K562 (cell line): ENCODE results near the gene ENDOU. TPM values are rescaled to one million over a fixed set of nuclear protein-coding genes. Genes with fewer than 3 reads are reported as not detected.
A peak's percentile ranks its signal among the peaks of the same experiment; 100 is the strongest.

ENCODE experiments used
- ARID4B ChIP-seq: sonication (generic); formaldehyde crosslinking; IDR thresholded peaks from 2 replicates; pipeline ENCODE4 v1.8.0; 2022; ENCODE audit warnings: mild to moderate bottlenecking, missing genetic modification reagents
- ARNT ChIP-seq, 2 experiments: fragments of 450-650 bp; IDR thresholded peaks; 2 replicates each; pipeline ENCODE4 v1.6.1; 2016; ENCODE audit warnings: mild to moderate bottlenecking in 1 of 2
- CREB3 ChIP-seq: fragments of 450-650 bp; conservative IDR thresholded peaks from 2 replicates; pipeline ENCODE4 v1.6.1; 2016; ENCODE audit warnings: missing genetic modification characterization, low read depth, mild to moderate bottlenecking, missing compliant biosample characterization, moderate library complexity
- ETV6 ChIP-seq, 3 experiments: fragments of 150-350 bp in 1 of 3; sonication (generic) in 1 of 3; formaldehyde crosslinking in 1 of 3; IDR thresholded peaks; 2 replicates each; pipeline versions ENCODE4 v1.6.1 to v1.8.0; 2014 to 2022; ENCODE audit warnings: borderline replicate concordance in 2 of 3, low read depth in 2 of 3, antibody characterized with exemption in 1 of 3, low read length in 1 of 3, mild to moderate bottlenecking in 1 of 3, missing genetic modification reagents in 1 of 3
- HNRNPUL1 ChIP-seq: fragments of 200-400 bp; formaldehyde crosslinking; IDR thresholded peaks from 2 replicates; pipeline ENCODE4 v1.6.1; 2017; ENCODE audit warnings: low read length
- JUNB ChIP-seq: fragments of 450-650 bp; formaldehyde crosslinking; conservative IDR thresholded peaks from 2 replicates; pipeline ENCODE4 v1.4.0; 2020; ENCODE audit warnings: mild to moderate bottlenecking
- LCOR ChIP-seq: sonication (generic); formaldehyde crosslinking; IDR thresholded peaks from 2 replicates; pipeline ENCODE4 v1.8.0; 2022; ENCODE audit warnings: mild to moderate bottlenecking, missing genetic modification reagents
- NFIC ChIP-seq: fragments of 450-650 bp; IDR thresholded peaks from 2 replicates; pipeline ENCODE4 v1.6.1; 2017; ENCODE audit warnings: mild to moderate bottlenecking, inconsistent platforms
- NFYB ChIP-seq: IDR thresholded peaks from 2 replicates; pipeline ENCODE4 v1.6.1; 2011; ENCODE audit warnings: mild to moderate bottlenecking, moderate library complexity; ENCODE audit not compliant: insufficient read length; ENCODE audit errors: extremely low read depth
- NKRF ChIP-seq: fragments of 450-650 bp; IDR thresholded peaks from 2 replicates; pipeline ENCODE4 v1.6.1; 2016; ENCODE audit warnings: borderline replicate concordance
- RNF2 ChIP-seq: sonication (generic); IDR thresholded peaks from 2 replicates; pipeline ENCODE4 v1.6.1; 2016
- SAFB ChIP-seq: fragments of 200-400 bp; formaldehyde crosslinking; IDR thresholded peaks from 2 replicates; pipeline ENCODE4 v1.6.1; 2017; ENCODE audit warnings: low read depth, low read length, borderline replicate concordance
- ZBTB1 ChIP-seq: sonication (generic); formaldehyde crosslinking; IDR thresholded peaks from 2 replicates; pipeline ENCODE4 v1.8.1; 2023; ENCODE audit warnings: missing genetic modification reagents, low read depth, mild to moderate bottlenecking, borderline replicate concordance
- ZNF518B ChIP-seq: fragments of 250-450 bp; sonication (Bioruptor Pico); IDR thresholded peaks from 2 replicates; pipeline ENCODE4 v1.5.0; 2021; ENCODE audit warnings: mild to moderate bottlenecking, moderate library complexity
- ZNF561 ChIP-seq: fragments of 450-650 bp; formaldehyde crosslinking; conservative IDR thresholded peaks from 2 replicates; pipeline ENCODE4 v1.4.0; 2020; ENCODE audit warnings: mild to moderate bottlenecking, moderate library complexity
- polyA plus RNA-seq, 8 experiments: library from polyadenylated mRNA; depleted of rRNA in 4 of 8; stranded (reverse) in 5 of 8; unstranded in 3 of 8; fragments of >200 nt; fragmentation: Nextera tagmentation in 2 of 8; fragmentation: Illumina TruSeq in 1 of 8; extraction: Ambion mirVana in 2 of 8; extraction: Trizol in 1 of 8; gene quantifications; 2 replicates each; pipeline versions ENCODE4 v1.2.1 to v1.2.3, GENCODE V29; 2011 to 2014; ENCODE audit warnings: inconsistent platforms in 1 of 8, missing spikeins in 1 of 8
- total RNA-seq, 7 experiments: library from RNA; depleted of rRNA in 6 of 7; stranded (reverse); fragments of >200 nt in 6 of 7; fragmentation: Illumina TruSeq in 2 of 7; extraction: Trizol in 2 of 7; gene quantifications; 2 replicates each; pipeline versions ENCODE4 v1.2.1 to v1.2.3, GENCODE V29; 2011 to 2021; ENCODE audit warnings: low replicate concordance in 1 of 7

The ENDOU gene
- total and polyA plus RNA-seq, 9 of the 15 experiments (the other 6 are each of a cell fraction or from before 2014, with no cell fraction given), result 0.03 TPM; not detected in 8

GRCh38 chr12:47715393-47715876, 9.9 kb downstream of the ENDOU start (continued):
- TF ChIP-seq CREB3 (tag) (no peak), HNRNPUL1 (no peak), LCOR (CRISPR knock-in tag) (no peak), ZNF561 (no peak), ETV6 (IDR thresholded peaks at IDR 0.05; ENCODE audit: borderline replicate concordance in 1 of 2, low read depth in 2 of 2, low read length in 1 of 2) (no peak), ETV6 (CRISPR knock-in tag; IDR thresholded peaks at IDR 0.05; ENCODE audit: borderline replicate concordance) (no peak), JUNB (CRISPR knock-in tag) (no peak), SAFB (no peak), NFIC (no peak), ARNT (IDR thresholded peaks at IDR 0.05) (0 out of 4 replicates have a peak, but pooled peaks of 1 of the 2 experiments have one; percentile 17), ARID4B (CRISPR knock-in tag) (no peak), NFYB (no peak), RNF2 (no peak), ZNF518B (CRISPR knock-in tag) (no peak), NKRF (no peak), ZBTB1 (CRISPR knock-in tag) (no peak)
